CD4-positive, alpha-beta memory T cell (primary cell): Measurements from ENCODE around the gene ZNF451. TPM values are rescaled to one million over a fixed set of nuclear protein-coding genes. Genes with fewer than 3 reads are reported as not detected.
"Not testable (repeated sequence)": the region's sequence is repeated elsewhere in the genome, so short reads cannot be mapped to it uniquely, and the experiment has no call there.

ENCODE experiments used
- CTCF ChIA-PET: fragments of 350-600 bp; sonication (Branson Sonifier 250); formaldehyde crosslinking; loops from one replicate; lab custom pipeline; 2021; ENCODE audit warnings: inconsistent platforms; ENCODE audit not compliant: partially characterized antibody; lab: Charles Lee
- POLR2A ChIA-PET: fragments of 350-600 bp; sonication (Branson Sonifier 250); formaldehyde crosslinking; loops from one replicate; lab custom pipeline; 2021; ENCODE audit not compliant: partially characterized antibody; lab: Charles Lee
- DNase-seq, 5 donors: peaks; one replicate each; pipeline versions ENCODE4 v3.0.0 to v3.0.0-alpha.2; 2020 to 2022; ENCODE audit warnings: mixed read lengths in 1 of 5
- H3K27ac ChIP-seq: one replicate; pipeline ENCODE4 v1.7.0; 2013; ENCODE audit warnings: low read depth, low read length
- H3K27me3 ChIP-seq: 2 replicates; pipeline ENCODE4 v1.7.0; 2013; ENCODE audit warnings: mild to moderate bottlenecking, low read length, moderate library complexity; ENCODE audit not compliant: insufficient read depth
- H3K36me3 ChIP-seq: 2 replicates; pipeline ENCODE4 v1.7.0; 2013; ENCODE audit warnings: mild to moderate bottlenecking, low read length, moderate library complexity; ENCODE audit not compliant: insufficient read depth
- H3K4me1 ChIP-seq: 2 replicates; pipeline ENCODE4 v1.7.0; 2013; ENCODE audit warnings: mild to moderate bottlenecking, low read length, moderate library complexity; ENCODE audit not compliant: insufficient read depth
- H3K4me3 ChIP-seq, 2 donors: one replicate each; pipeline ENCODE4 v1.7.0; 2013; ENCODE audit warnings: low read length in 2 of 2, mild to moderate bottlenecking in 1 of 2
- H3K9me3 ChIP-seq, 2 donors: one replicate each; pipeline ENCODE4 v1.7.0; 2013; ENCODE audit warnings: low read length in 2 of 2, control low read depth in 1 of 2; ENCODE audit not compliant: control insufficient read depth in 1 of 2
- H3K27ac Mint-ChIP-seq, 7 donors: one replicate each; pipeline ENCODE4 v1.8.0; 2020 to 2021; ENCODE audit warnings: mixed read lengths in 7 of 7, mild to moderate bottlenecking in 6 of 7, inconsistent platforms in 3 of 7, moderate library complexity in 3 of 7
- H3K27me3 Mint-ChIP-seq, 2 donors: one replicate each; pipeline ENCODE4 v1.8.0; 2020 to 2021; ENCODE audit warnings: mixed read lengths in 2 of 2
- H3K36me3 Mint-ChIP-seq, 2 donors: one replicate each; pipeline ENCODE4 v1.8.0; 2020 to 2021; ENCODE audit warnings: mixed read lengths in 2 of 2, inconsistent platforms in 1 of 2, mild to moderate bottlenecking in 1 of 2
- H3K4me1 Mint-ChIP-seq, 4 donors: one replicate each; pipeline ENCODE4 v1.8.0; 2020 to 2021; ENCODE audit warnings: mixed read lengths in 4 of 4, mild to moderate bottlenecking in 1 of 4
- H3K4me3 Mint-ChIP-seq, 8 donors: one replicate each; pipeline ENCODE4 v1.8.0; 2020 to 2021; ENCODE audit warnings: mixed read lengths in 8 of 8, mild to moderate bottlenecking in 7 of 8, moderate library complexity in 6 of 8, inconsistent platforms in 3 of 8
- H3K9me3 Mint-ChIP-seq, 8 donors: one replicate each; pipeline ENCODE4 v1.8.0; 2020 to 2021; ENCODE audit warnings: mixed read lengths in 8 of 8, mild to moderate bottlenecking in 5 of 8, inconsistent platforms in 3 of 8, moderate library complexity in 1 of 8
- intact Hi-C: fragments of 100-400 bp; cut with micrococcal nuclease; formaldehyde crosslinking; loops from one replicate; pipeline ENCODE4 v1.15.1; 2023
- polyA plus RNA-seq, 2 donors: library from polyadenylated mRNA; unstranded; fragments of 300-500 nt; fragmentation: Illumina TruSeq; gene quantifications; one replicate each; pipeline ENCODE4 v1.2.3, GENCODE V29; 2021
- total RNA-seq, 2 experiments: library from RNA; stranded (reverse); gene quantifications; one replicate each; pipeline ENCODE4 v1.2.3, GENCODE V29; 2021

Gene ZNF451
- total and polyA plus RNA-seq, 4 experiments from 2014 or later: 26.1 to 97.7 (median 54.7) TPM

GRCh38 chr6:57047859-57048258 lies 42.1 kb upstream of the ZNF451 start:
- H3K36me3 Mint-ChIP-seq: peaks cover 12 to 30% of the 10 kb centered on the region in 2 donors
- CTCF ChIA-PET, H3K27me3 Mint-ChIP-seq, H3K27ac ChIP-seq, H3K9me3 ChIP-seq, H3K4me3 ChIP-seq, DNase-seq, intact Hi-C loops, H3K27me3 ChIP-seq, POLR2A ChIA-PET, H3K9me3 Mint-ChIP-seq: not testable (repeated sequence)
- Histone ChIP-seq H3K4me1 (peaks cover 26% of the 10 kb centered on the region), H3K36me3 (peaks cover 12% of the 10 kb centered on the region)
- H3K27ac Mint-ChIP-seq: peak overlapping the region; percentile 3 to 87 (median 62)
- H3K4me3 Mint-ChIP-seq: peak overlapping the region in 7 of 8 donors; percentile 33 to 76 (median 64)
- peaks cover 19 to 40% (median 26%) of the 10 kb centered on the region in 4 donors for H3K4me1 Mint-ChIP-seq

- Histone ChIP-seq H3K4me3 (no peak overlapping the region), H3K27me3 (no peaks in the 10 kb centered on the region), H3K4me1 (peaks cover 26% of the 10 kb centered on the region), H3K9me3 (no peaks in the 10 kb centered on the region), H3K27ac (no peak overlapping the region), H3K36me3 (peaks cover 17% of the 10 kb centered on the region)
- H3K4me1 Mint-ChIP-seq: peaks cover 19 to 40% (median 26%) of the 10 kb centered on the region in 4 donors
- H3K27ac Mint-ChIP-seq: peak overlapping the region in 3 of 7 donors; percentile 15 to 62 (median 23)
- H3K9me3 Mint-ChIP-seq: no peaks in the 10 kb centered on the region
- H3K4me3 Mint-ChIP-seq: peak overlapping the region in 7 of 8 donors; percentile 3 to 76 (median 64)
- no peaks in the 10 kb centered on the region for H3K27me3 Mint-ChIP-seq
- H3K36me3 Mint-ChIP-seq: peaks cover 19 to 36% of the 10 kb centered on the region in 2 donors
- DNase-seq: no peak
- POLR2A ChIA-PET: no interaction called here
- CTCF ChIA-PET: no interaction called here
- intact Hi-C loops: no loop called here
Observed at GRCh38 chr6:57048577-57048976, 41.4 kb upstream of the ZNF451 start.

- Histone ChIP-seq H3K4me1 (no peaks in the 10 kb centered on the region), H3K4me3 (no peak overlapping the region), H3K36me3 (no peaks in the 10 kb centered on the region), H3K9me3 (no peaks in the 10 kb centered on the region), H3K27ac (no peak overlapping the region), H3K27me3 (no peaks in the 10 kb centered on the region)
- Mint-ChIP-seq H3K27me3 (no peaks in the 10 kb centered on the region), H3K36me3 (peaks cover 18 to 38% of the 10 kb centered on the region in 2 donors), H3K27ac (no peak overlapping the region), H3K4me3 (no peak overlapping the region), H3K9me3 (no peaks in the 10 kb centered on the region), H3K4me1 (peaks cover 0 to 5% (median 2%) of the 10 kb centered on the region in 4 donors)
- CTCF ChIA-PET: no interaction called here
- intact Hi-C loops: no loop called here
- POLR2A ChIA-PET: no interaction called here
- DNase-seq: no peak
Observed at GRCh38 chr6:57063847-57064246, 26.1 kb upstream of the ZNF451 start.

- Mint-ChIP-seq H3K36me3 (peaks cover 15 to 34% of the 10 kb centered on the region in 2 donors), H3K4me3 (no peak overlapping the region), H3K9me3 (no peaks in the 10 kb centered on the region), H3K27ac (peak overlapping the region in 2 of 7 donors; percentile 13 to 57), H3K27me3 (no peaks in the 10 kb centered on the region), H3K4me1 (peaks cover 0 to 5% (median 2%) of the 10 kb centered on the region in 4 donors)
- H3K27me3 ChIP-seq: no peaks in the 10 kb centered on the region
- CTCF ChIA-PET: no interaction called here
- no peaks in the 10 kb centered on the region for H3K36me3 ChIP-seq
- POLR2A ChIA-PET: no interaction called here
- no peak overlapping the region for H3K4me3 ChIP-seq
- no peak for DNase-seq
- H3K9me3 ChIP-seq: no peaks in the 10 kb centered on the region
- intact Hi-C loops: no loop called here
- H3K4me1 ChIP-seq: no peaks in the 10 kb centered on the region
- no peak overlapping the region for H3K27ac ChIP-seq
Observed at GRCh38 chr6:57064809-57065208, 25.2 kb upstream of the ZNF451 start.

DNA sequence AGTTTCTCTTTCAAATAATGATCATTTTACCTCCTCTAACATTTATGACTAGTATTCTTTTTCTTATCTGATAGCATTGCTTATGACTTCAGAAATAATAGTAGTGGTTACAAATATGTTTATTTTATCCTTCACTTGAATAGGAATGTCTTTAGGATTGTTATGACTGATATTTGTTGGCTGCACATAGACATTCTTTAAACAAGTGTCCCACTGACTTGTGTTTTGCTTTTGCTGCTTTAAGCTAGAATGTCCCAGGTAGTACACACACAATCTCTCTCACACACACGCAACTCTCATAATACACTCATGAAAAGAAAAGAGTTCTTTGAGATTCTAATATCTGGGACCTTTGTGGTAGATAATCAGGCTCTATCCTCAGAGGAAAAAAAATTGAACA lies 21.9 kb upstream of the ZNF451 start:
- H3K27ac Mint-ChIP-seq: no peak overlapping the region
- no peak overlapping the region for H3K4me3 Mint-ChIP-seq
- intact Hi-C loops: no loop called here
- DNase-seq: no peak
- no peaks in the 10 kb centered on the region for H3K9me3 Mint-ChIP-seq
- no peaks in the 10 kb centered on the region for H3K27me3 Mint-ChIP-seq
- Histone ChIP-seq H3K4me1 (no peaks in the 10 kb centered on the region), H3K27ac (no peak overlapping the region), H3K4me3 (no peak overlapping the region), H3K9me3 (no peaks in the 10 kb centered on the region), H3K36me3 (no peaks in the 10 kb centered on the region), H3K27me3 (no peaks in the 10 kb centered on the region)
- H3K4me1 Mint-ChIP-seq: peaks cover 0 to 4% (median 2%) of the 10 kb centered on the region in 4 donors
- POLR2A ChIA-PET: no interaction called here
- peaks cover 0 to 20% of the 10 kb centered on the region in 2 donors for H3K36me3 Mint-ChIP-seq
- CTCF ChIA-PET: no interaction called here

GRCh38 chr6:57069228-57069627 lies 20.8 kb upstream of the ZNF451 start:
- H3K36me3 Mint-ChIP-seq: peaks cover 0 to 22% of the 10 kb centered on the region in 2 donors
- intact Hi-C loops: no loop called here
- DNase-seq: no peak
- H3K4me3 Mint-ChIP-seq: no peak overlapping the region
- no peaks in the 10 kb centered on the region for H3K27me3 Mint-ChIP-seq
- Histone ChIP-seq H3K4me1 (no peaks in the 10 kb centered on the region), H3K9me3 (no peaks in the 10 kb centered on the region), H3K4me3 (no peak overlapping the region), H3K36me3 (no peaks in the 10 kb centered on the region), H3K27ac (no peak overlapping the region), H3K27me3 (no peaks in the 10 kb centered on the region)
- H3K4me1 Mint-ChIP-seq: peaks cover 0 to 4% (median 2%) of the 10 kb centered on the region in 4 donors
- ChIA-PET CTCF (no interaction called here), POLR2A (no interaction called here)
- H3K27ac Mint-ChIP-seq: no peak overlapping the region
- H3K9me3 Mint-ChIP-seq: no peaks in the 10 kb centered on the region

- Mint-ChIP-seq H3K27me3 (no peaks in the 10 kb centered on the region), H3K9me3 (no peaks in the 10 kb centered on the region), H3K4me1 (peaks cover 0 to 2% (median under 1%) of the 10 kb centered on the region in 4 donors), H3K36me3 (peaks cover 3 to 16% of the 10 kb centered on the region in 2 donors), H3K4me3 (no peak overlapping the region), H3K27ac (no peak overlapping the region)
- Histone ChIP-seq H3K4me3 (no peak overlapping the region), H3K27me3 (no peaks in the 10 kb centered on the region), H3K27ac (no peak overlapping the region), H3K36me3 (no peaks in the 10 kb centered on the region), H3K9me3 (no peaks in the 10 kb centered on the region), H3K4me1 (no peaks in the 10 kb centered on the region)
- CTCF ChIA-PET: no interaction called here
- no peak for DNase-seq
- POLR2A ChIA-PET: no interaction called here
- intact Hi-C loops: no loop called here
Observed at GRCh38 chr6:57069920-57070331, 20.1 kb upstream of the ZNF451 start.
